ENCODE measurements around the gene NCAPG2.

GRCh38 chr7:158716802-158717201 is 12.2 kb upstream of the NCAPG2 start:
- TF ChIP-seq CTCF (IDR thresholded peaks at IDR 0.05) (no peak), TAF1 (IDR thresholded peaks at IDR 0.05; ENCODE audit: borderline replicate concordance, low read depth, low read length) (no peak), FOXM1 (IDR thresholded peaks at IDR 0.05; ENCODE audit: low read depth) (no peak), POLR2AphosphoS5 (IDR thresholded peaks at IDR 0.05; ENCODE audit: low read depth, low read length) (no peak), RAD21 (IDR thresholded peaks at IDR 0.05; ENCODE audit: low read length) (no peak), YY1 (IDR thresholded peaks at IDR 0.05; ENCODE audit: low read depth) (no peak)

Data from SK-N-SH (cell line).